DMS153 treated with DMSO at 0.1 percent for 48 hours (cell line): ENCODE results near the gene TRIL.
A peak's percentile ranks its signal among the peaks of the same experiment; 100 is the strongest.

Experiments used
- DNase-seq: peaks from one replicate; lab custom pipeline; 2025; ENCODE audit not compliant: unreplicated experiment; lab: John Stamatoyannopoulos, UW

The TRIL gene

DNA sequence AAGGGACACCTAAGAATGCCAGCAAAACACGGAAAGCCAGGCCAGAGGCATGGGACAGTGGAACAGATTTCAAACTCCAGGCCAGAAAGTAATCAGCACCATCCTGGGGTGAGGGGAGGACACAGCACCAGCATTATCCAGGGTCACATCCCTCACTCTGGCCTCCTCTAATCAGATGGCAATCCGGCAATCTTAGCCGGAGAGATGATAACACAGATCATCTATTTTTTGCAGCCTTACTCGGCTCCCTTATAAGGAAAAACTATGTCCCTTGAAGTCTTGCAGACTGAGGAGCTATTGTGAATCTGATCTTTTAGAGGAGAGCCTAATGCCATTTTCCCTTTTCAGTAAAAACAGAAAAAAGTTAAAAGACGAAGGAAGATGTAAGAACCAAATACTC, 16.5 kb downstream of the TRIL start:
- no peak for DNase-seq

DNA sequence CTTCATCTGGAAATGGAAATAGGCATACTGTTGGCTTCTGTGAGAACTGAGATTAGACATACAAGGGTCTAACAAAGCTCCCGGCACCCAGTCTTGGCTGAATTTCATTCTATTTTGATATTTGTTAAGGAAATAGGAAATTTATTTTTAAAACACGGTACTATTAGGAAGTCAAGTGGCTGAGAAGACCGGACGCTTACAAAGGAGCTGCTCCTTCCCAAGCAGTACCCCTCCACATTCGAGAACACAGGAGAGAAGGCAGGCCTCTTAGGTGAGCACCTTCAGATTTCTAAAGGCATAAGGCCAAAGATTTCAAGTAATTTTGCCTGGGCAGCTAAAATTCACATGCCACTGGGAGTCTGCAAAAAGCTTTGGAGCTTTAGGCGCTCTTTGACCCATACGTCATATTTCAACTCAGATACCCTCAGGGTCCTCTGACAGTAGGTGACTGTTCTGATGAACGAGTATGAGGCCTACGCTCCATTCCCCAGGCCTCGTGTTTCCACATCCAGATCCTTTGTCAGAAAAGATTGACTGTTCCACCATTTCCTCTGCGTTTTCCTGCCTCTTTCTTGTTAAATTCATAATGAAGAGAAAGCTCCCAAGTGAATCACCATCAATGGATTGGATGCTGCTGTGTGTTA, 17.3 kb downstream of the TRIL start:
- no peak for DNase-seq

DNA sequence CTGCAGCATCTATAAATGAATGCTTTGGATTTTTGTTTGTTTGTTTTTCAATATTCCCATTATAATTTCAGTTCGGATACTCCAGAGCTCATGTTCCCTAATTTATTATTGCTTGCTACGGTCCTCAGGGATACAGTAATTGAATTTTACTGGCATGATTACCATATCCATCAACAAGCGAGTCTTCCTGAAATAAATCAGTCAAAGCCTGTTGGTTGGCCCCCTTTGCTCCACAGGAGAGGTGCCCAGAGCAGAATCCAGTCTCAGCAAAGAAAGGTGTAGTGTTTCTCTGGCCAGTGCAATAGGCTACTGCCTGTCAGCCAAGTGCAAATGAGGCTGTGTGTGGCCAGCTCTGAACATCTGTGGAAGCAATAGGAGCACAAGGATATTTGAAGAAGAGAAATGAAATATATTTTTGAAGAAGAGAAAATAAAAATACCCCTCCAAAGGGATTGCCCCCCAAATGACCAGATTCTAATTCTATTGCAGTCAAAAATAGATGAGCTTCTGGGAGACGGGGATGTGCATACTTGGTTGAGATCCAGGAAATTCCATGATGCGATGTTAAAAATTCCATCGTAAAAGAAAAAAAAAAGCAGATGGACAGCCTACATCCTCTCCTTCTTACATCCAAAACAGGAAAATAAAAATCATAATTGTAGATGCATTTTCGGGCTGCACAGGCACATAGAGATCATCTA, 18.1 kb downstream of the TRIL start:
- DNase-seq: no peak

DNA sequence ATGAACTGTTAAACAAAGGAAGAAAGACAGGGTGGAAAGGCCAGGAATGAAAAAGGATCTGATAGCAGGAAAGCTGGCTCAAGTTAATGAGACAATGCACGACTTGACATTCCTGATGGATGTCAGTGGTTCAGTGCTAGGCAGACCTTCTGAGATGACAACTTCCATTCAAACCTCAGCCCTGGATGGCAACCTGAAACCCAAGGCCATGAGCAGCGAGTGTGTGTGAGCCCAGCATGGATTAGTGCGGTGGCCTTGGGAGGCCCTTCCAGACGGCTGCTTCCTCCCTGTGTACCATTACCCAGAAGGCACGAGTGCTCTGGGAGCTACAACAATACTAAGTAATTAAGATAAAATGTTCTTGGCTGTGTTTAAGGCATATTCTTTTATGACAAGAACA, 18.8 kb downstream of the TRIL start:
- DNase-seq: no peak

DNA sequence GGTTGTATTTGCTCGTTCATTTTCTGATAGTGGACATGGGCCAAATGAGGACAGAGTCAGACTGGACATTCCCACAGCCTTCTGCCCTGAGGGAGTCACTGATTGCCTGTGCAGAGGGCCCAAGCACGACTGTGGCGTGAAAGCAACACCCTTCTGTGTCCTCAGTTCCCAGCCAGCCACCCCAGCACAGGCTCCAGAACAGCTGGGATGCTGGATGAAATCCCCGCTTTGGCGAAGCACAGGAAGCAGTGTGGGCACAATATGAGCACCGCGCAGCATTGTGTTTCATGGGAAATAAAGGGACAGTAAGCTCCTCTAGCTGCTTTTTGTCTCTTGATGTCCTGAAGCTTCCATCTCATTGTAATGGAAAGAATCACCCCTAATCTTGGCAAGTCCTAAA, 20.5 kb downstream of the TRIL start:
- DNase-seq: no peak

DNA sequence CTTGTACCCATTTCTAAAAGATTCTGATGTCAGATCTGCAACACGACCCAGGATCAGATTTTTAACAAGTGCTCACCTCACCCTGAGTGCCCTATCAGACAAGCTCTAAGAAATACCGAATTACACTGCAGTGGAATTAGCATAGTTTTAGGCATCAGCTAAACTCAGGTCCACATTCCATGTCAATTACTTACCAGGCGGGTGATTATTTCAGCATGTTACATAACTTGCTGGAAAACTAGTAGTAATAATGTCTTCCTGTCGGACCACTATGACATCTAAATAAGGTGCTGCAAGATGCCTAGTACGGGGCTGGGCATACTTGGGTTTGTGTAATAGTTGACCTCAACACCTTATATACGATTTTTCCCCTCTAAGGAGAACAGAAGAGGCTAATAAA, 21.0 kb downstream of the TRIL start:
- DNase-seq: no peak

DNA sequence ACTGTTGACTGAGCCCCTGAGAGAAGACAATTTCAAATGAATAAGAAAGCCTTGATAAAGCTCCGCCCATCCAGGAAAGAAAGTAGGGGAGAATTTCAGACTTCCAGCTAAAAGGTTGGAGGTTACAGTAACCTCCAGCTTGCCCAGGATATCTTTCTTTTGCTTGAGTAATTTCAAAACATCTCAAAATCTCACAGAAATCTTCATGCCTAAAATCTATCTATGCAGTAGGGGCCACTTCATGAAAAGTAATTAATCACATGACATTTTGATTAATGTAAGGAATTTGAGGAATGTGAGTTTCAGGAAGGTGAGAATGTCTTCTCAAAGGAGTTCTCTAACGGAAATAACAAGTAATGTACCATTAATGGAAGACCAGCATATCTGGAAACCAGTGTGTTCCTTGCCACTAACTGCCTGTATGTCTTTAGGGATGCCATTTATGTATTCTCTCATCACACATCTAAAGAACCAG, 24.2 kb downstream of the TRIL start:
- DNase-seq: no peak

DNA sequence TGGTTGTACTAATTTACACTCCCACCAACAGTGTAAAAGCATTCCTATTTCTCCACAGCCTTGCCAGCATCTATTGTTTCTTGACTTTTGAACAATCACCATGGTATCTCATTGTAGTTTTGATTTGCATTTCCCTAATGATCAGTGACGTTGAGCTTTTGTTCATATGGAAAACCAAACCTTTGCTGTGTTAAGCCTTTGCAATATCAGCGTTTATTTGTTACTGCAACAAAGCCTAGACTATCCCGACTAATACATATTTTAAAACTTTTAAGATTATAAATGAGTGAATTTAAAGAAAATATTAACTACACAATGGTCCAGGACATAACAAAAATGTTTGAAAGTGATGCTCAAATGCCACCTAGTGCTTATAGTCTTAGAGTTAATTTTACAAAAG, 26.6 kb downstream of the TRIL start:
- DNase-seq: no peak

DNA sequence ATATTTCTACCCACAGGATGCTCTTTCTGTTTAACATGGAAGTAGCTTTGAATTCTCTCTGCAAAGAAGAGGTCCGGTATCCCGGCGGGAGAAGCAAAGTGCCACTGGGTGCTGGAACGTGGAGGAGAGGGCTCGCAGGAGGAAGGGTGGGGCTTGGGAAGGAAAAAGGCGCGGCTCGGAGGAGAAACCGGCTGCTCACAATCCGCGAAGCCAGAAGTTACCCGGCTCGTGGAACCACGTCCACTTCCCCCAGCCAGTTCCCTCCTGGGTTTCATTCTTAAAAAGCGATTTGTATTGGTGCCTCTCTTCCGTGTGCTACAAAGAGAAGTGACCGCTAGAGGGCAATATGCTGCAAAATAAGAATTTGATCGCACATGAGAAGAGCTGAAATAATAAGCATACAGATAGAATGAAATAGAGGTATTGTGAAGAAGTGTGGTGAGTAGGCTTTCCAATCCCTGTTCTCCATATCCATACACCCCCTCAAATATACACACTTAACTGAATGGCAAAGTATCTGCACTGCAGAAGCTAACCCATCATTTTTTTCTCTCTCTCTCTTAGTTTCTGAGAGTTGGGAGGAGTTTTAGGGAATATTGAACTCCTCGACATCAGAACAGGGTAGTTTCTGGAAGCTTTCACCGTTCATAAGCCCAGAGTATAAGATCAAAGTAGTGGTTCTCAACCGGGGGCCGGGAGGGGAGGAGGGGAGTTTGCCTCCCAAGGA, 31.1 kb downstream of the TRIL start:
- peak; percentile 99 for DNase-seq

DNA sequence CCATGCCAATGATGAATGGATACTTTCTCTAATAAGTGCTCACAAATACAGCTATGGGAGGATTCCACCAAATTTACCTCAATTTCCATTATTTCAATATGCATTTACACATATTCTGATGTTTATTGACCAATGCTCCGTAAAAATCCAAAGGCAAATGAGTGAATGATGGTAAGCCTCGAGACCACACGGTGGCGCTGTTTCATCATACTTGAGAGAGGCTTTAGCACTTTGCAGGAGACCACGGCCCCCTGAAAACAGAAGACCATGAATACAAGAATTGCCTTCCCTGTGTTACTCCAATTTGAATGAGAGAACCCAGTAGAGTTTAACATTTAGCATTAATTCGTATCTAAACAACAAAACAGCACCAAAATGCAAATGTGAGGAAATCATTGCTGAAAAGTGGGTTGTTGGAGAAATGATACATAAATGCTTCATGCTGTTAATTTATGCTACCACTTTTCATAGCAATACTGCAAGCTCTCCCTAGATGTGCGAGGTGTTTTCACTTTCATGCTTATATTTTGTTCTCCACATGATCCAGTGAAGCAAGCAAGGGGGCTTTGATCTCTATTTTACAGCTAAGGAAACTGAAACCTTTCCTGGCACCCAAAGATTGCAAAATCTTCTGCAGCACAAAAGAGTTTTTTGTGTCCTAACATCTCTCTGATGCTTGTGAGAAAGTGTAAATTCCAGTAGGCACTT, 35.4 kb downstream of the TRIL start:
- peak; percentile 90 for DNase-seq

DNA sequence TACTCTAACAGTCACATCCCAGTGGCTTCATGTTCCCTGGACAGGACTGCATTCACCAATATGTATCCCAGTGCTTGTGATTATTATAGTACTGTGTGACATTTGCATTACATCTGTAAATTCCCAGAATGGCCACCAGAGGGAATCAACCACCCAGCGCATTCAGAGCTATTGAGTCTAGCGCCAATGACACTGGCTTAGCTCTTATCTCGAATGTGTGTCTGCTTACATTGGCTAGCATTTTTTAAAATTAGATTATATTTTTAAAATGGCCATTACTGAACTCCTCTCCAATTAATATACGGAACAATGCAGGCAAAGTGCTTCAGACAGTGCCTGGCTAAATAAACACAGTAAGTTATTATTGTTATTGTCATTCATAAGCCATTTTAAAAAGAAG, 36.3 kb downstream of the TRIL start:
- peak; percentile 87 for DNase-seq

DNA sequence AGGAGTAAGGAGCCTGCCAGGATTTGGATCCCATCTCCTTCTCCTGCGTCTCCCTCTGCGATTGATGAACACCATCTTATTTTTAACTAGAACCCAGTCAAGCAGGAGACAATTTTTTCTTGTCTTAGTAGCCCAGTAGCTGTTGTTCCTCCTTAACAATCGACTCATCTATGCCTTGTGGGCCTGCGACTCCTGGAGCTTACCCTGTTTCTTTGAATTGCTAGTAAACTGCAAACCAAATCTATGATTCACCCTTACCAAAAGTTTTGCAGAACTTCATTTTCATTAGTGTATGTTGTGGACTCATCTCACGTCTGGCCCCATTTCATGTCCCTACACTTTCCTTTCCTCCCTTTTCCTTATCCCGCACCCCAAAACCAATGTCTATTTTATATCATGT, 37.7 kb downstream of the TRIL start:
- no peak for DNase-seq

DNA sequence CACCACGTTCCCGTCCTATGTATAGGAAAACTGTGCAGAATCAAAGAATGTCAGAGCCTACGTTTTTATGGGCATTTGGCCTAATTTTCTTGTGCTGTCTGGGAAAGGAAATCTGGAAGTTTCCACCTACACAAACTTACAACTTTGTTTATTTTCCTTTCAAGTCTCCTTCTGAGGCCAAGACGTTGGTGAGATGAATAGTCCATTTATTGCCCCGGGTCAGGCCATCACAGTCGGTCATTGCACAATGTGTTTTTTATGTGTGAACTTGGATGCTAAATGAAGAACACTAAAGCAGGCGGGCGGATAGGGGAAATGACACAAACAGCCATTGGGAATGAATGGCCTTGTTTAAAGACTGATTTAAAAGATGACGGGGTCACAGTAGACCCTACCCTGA, 38.6 kb downstream of the TRIL start:
- DNase-seq: no peak

DNA sequence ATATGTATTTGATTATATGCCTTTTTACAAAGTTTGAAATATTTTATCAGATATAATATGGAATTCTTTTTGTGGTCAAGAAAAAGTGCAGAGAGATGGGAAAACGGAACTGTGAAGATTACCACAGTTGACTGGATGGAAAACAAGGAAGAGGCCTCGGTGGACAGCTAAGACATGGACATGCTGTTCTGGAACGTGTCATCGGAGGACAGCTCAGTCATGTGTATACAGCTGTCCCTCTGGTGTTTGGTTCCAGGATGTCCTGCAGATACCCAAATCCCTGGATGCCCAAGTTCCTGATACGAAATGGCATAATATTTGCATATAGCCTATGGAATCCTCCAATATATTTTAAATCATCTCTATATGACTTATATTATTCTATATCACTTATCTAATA, 49.4 kb downstream of the TRIL start:
- DNase-seq: no peak

DNA sequence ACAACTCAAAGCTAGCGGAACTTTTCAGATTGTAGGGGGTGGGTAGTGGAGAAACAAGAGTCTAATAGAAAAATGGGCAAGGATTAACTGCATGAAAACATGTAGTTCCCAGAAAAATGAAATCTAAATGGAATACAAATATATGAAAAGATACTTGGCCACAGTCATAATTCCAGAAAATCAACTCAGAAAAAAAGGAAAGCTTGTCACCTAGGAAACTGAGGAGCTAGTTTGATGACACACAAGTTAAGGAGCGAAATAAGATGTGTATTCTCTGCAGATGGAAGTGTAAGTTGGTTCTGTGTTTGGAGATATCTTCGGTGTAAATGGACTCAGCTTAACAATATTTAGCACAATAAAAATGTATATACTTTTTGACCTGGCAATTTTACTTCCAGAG, 52.7 kb downstream of the TRIL start:
- DNase-seq: no peak

DNA sequence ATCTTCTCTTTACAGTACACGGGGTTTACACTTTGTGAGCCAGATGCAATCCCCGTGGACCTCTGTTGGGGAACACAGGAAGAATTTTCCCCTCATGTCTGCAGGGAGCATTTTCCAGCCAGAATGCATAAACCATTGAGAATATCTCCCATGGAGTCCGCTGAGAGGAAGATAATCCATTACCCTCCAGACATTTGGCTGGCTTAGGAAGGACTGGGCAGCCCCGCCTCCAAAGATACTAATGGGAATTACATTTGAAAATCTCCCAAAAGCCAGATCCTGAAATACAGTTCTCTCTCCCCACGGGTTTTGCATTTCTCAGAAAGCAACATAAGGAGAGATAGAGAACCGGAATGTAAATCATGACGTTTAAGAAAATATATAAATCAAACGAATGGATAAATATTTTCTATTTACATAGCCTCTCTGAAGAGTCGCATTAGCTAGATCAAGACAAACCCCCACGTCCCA, 53.5 kb downstream of the TRIL start:
- DNase-seq: no peak

DNA sequence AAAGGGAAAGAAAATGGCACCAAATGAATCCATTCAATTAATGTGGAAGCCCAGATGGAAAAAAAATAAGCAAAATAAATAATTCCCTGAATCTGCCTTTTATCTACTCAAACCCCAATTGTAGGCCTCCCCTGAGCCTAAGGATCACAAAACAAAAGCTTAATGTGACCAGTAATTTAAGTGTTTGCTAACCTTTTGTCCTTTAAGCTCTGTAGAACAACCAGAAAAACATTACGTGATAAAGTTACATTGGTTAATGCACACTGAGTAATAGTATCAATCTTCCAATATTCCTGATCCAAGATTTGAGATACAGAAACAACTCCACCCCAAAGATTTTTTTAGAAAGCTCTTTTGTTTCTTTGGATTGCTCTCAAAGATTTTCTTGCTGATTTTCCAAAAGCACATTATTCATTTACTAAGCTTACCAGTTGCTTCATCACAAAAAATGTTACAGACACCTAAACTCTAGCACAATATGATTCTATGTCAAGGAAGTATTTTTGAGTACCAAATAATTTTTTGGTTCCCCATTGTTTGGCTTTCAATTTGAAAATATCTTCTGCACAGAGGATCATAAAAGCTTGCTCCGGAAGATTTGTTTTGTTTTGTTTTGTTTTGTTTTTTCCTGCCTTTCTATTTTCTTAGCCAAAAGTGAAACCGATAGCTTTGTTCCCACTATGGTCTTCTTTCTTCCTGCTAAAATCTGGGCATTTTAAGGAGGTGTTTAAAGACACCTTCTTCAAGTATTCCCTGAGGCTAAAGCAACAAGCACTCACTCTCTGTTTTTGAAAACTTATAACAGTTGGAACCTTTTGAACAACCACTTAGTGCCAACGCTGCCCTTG, 54.2 kb downstream of the TRIL start:
- peak; percentile 40 for DNase-seq
